Suprapubic skin (tissue), 4 donors: Measurements from ENCODE around the gene KRR1.

Experiments
- EP300 ChIP-seq: sonication (generic); formaldehyde crosslinking; IDR thresholded peaks from one replicate; pipeline ENCODE4 v1.6.1; 2017; ENCODE audit warnings: antibody characterized with exemption
- POLR2A ChIP-seq, 2 donors: fragments of 450-650 bp; IDR thresholded peaks; one replicate each; pipeline ENCODE4 v1.6.1; 2017; ENCODE audit warnings: antibody characterized with exemption in 2 of 2, mild to moderate bottlenecking in 2 of 2, moderate library complexity in 2 of 2
- POLR2AphosphoS5 ChIP-seq, 3 donors: sonication (generic); formaldehyde crosslinking; IDR thresholded peaks; one replicate each; pipeline ENCODE4 v1.6.1; 2017; ENCODE audit warnings: antibody characterized with exemption in 3 of 3
- TF ChIP-seq, protein P1 (sequence below), 2 donors: fragments of 200-600 bp in 1 of 2; fragments of 450-650 bp in 1 of 2; sonication (generic) in 1 of 2; IDR thresholded peaks; one replicate each; pipeline ENCODE4 v1.5.1; 2016 to 2019; ENCODE audit warnings: antibody characterized with exemption in 2 of 2, mild to moderate bottlenecking in 1 of 2, moderate library complexity in 1 of 2

- TF ChIP-seq, protein P1, sequence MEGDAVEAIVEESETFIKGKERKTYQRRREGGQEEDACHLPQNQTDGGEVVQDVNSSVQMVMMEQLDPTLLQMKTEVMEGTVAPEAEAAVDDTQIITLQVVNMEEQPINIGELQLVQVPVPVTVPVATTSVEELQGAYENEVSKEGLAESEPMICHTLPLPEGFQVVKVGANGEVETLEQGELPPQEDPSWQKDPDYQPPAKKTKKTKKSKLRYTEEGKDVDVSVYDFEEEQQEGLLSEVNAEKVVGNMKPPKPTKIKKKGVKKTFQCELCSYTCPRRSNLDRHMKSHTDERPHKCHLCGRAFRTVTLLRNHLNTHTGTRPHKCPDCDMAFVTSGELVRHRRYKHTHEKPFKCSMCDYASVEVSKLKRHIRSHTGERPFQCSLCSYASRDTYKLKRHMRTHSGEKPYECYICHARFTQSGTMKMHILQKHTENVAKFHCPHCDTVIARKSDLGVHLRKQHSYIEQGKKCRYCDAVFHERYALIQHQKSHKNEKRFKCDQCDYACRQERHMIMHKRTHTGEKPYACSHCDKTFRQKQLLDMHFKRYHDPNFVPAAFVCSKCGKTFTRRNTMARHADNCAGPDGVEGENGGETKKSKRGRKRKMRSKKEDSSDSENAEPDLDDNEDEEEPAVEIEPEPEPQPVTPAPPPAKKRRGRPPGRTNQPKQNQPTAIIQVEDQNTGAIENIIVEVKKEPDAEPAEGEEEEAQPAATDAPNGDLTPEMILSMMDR (IDR thresholded peaks at IDR 0.05), result no peak
- TF ChIP-seq POLR2A (IDR thresholded peaks at IDR 0.05), result peak in 1 of 2 donors; percentile 36
- TF ChIP-seq POLR2AphosphoS5 (IDR thresholded peaks at IDR 0.05), result peak in 1 of 3 donors; percentile 40
- no peak for TF ChIP-seq EP300
Measured at GRCh38 chr12:75480469-75480949, 30.9 kb downstream of the KRR1 start, which contains the start of gene GLIPR1.
